Measurements from ENCODE around the gene SYT15B. TPM values are rescaled to one million over a fixed set of nuclear protein-coding genes. Genes with fewer than 3 reads are reported as not detected.
"Not testable (repeated sequence)": the region's sequence is repeated elsewhere in the genome, so short reads cannot be mapped to it uniquely, and the experiment has no call there.

The SYT15B gene
- total and polyA plus RNA-seq, 2 experiments from 2014 or later, result 1.8 to 1.9 TPM

GRCh38 chr10:47765232-47765631 lies 1.8 kb upstream of the SYT15B start:
- H3K36me3 ChIP-seq (ENCODE audit: low read depth); in situ Hi-C loops (cut with MboI); H3F3A ChIP-seq (ENCODE audit: insufficient read depth); H3K4me2 ChIP-seq (ENCODE audit: unreplicated experiment); H3K27me3 ChIP-seq (replicated peaks; ENCODE audit: insufficient read depth); H3K79me2 ChIP-seq (ENCODE audit: insufficient read depth); H3K27ac ChIP-seq; H2AFZ ChIP-seq; H3K9me2 ChIP-seq (ENCODE audit: insufficient read depth); H3K9ac ChIP-seq; DNase-seq; H3K4me3 ChIP-seq; H3K9me3 ChIP-seq (ENCODE audit: low read depth); H3K4me1 ChIP-seq (ENCODE audit: insufficient read depth); H4K20me1 ChIP-seq (ENCODE audit: insufficient read depth): not testable (repeated sequence)
- 90 to 100% methylated on average over 2 to 3 of the region's 4 CpGs for WGBS, 2 experiments (ENCODE audit: low coverage in 1 of 2, low lambda C conversion rate in 2 of 2, missing lambda C conversion rate in 2 of 2)

GRCh38 chr10:47762674-47763553 lies 478 bp downstream of the SYT15B start:
- H3K27ac ChIP-seq; DNase-seq; H3K4me3 ChIP-seq; H3K9me3 ChIP-seq (ENCODE audit: low read depth); H3K9ac ChIP-seq; H3K9me2 ChIP-seq (ENCODE audit: insufficient read depth); H2AFZ ChIP-seq; H3K36me3 ChIP-seq (ENCODE audit: low read depth); H3K79me2 ChIP-seq (ENCODE audit: insufficient read depth); H3F3A ChIP-seq (ENCODE audit: insufficient read depth); H3K27me3 ChIP-seq (replicated peaks; ENCODE audit: insufficient read depth); H3K4me1 ChIP-seq (ENCODE audit: insufficient read depth); H3K4me2 ChIP-seq (ENCODE audit: unreplicated experiment); in situ Hi-C loops (cut with MboI); H4K20me1 ChIP-seq (ENCODE audit: insufficient read depth): not testable (repeated sequence)
- 2 to 3% methylated on average over 21 to 42 of the region's 80 CpGs for WGBS, 2 experiments (ENCODE audit: low coverage in 1 of 2, low lambda C conversion rate in 2 of 2, missing lambda C conversion rate in 2 of 2)

DNA sequence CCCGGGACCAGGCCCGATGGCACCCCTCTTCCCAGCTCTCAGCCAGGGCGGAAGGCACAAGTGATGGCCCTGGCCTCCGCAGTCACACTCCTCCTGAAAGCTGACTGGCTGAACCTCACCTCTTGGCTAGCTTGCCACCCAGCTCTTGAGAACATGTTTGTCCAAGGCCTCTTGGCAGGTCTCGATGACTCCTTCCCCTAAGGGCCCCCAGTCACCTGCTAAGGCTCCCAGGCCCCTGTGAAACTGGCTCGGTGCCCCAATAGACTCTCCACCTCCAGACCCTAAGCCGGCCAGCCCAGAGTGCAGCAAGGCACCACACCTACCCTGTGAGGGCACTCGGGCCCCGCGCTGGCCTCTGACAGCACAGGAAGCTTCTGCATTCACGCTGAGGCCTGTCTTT lies 4.5 kb downstream of the SYT15B start:
- H3K27ac ChIP-seq; H4K20me1 ChIP-seq (ENCODE audit: insufficient read depth); H3K4me3 ChIP-seq; H3K4me1 ChIP-seq (ENCODE audit: insufficient read depth); H2AFZ ChIP-seq; H3K4me2 ChIP-seq (ENCODE audit: unreplicated experiment); H3K9ac ChIP-seq; DNase-seq; H3F3A ChIP-seq (ENCODE audit: insufficient read depth); H3K9me2 ChIP-seq (ENCODE audit: insufficient read depth); H3K36me3 ChIP-seq (ENCODE audit: low read depth); H3K79me2 ChIP-seq (ENCODE audit: insufficient read depth); in situ Hi-C loops (cut with MboI); H3K27me3 ChIP-seq (replicated peaks; ENCODE audit: insufficient read depth); H3K9me3 ChIP-seq (ENCODE audit: low read depth): not testable (repeated sequence)
- WGBS, 2 experiments (ENCODE audit: low coverage in 1 of 2, low lambda C conversion rate in 2 of 2, missing lambda C conversion rate in 2 of 2), result no CpG with 5 or more reads among the region's 11 CpGs

- H2AFZ ChIP-seq; H3K4me2 ChIP-seq (ENCODE audit: unreplicated experiment); H3K27ac ChIP-seq; in situ Hi-C loops (cut with MboI); H3K4me3 ChIP-seq; H3F3A ChIP-seq (ENCODE audit: insufficient read depth); H3K79me2 ChIP-seq (ENCODE audit: insufficient read depth); H3K9ac ChIP-seq; H4K20me1 ChIP-seq (ENCODE audit: insufficient read depth); H3K27me3 ChIP-seq (replicated peaks; ENCODE audit: insufficient read depth); H3K36me3 ChIP-seq (ENCODE audit: low read depth); H3K9me2 ChIP-seq (ENCODE audit: insufficient read depth); DNase-seq; H3K9me3 ChIP-seq (ENCODE audit: low read depth); H3K4me1 ChIP-seq (ENCODE audit: insufficient read depth): not testable (repeated sequence)
- no CpG with 5 or more reads among the region's 13 CpGs for WGBS, 2 experiments (ENCODE audit: low coverage in 1 of 2, low lambda C conversion rate in 2 of 2, missing lambda C conversion rate in 2 of 2)
Measured at GRCh38 chr10:47756169-47756568, 7.2 kb downstream of the SYT15B start.

DNA sequence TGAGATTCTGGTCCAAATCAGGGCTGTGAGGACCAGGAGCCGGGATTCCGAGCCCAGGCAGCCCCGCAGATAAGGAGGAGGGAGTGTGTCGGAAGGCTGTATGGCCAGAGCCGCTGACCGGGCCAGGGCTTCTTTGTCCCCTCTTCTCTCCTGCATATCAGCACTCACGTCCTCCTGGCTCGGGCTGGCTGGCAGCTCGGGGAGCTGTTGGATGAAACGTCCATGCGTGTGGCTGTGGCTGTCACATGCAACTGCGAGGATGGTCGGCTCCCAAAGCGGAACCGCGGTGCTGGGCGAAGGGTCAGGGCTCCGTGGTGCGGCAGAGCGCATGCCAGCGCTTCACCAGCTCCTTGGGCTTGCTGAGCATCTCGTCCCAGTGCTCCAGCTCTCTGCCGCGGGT lies 9.5 kb downstream of the SYT15B start:
- H2AFZ ChIP-seq; H3K4me3 ChIP-seq; DNase-seq; in situ Hi-C loops (cut with MboI); H3K36me3 ChIP-seq (ENCODE audit: low read depth); H3K9me3 ChIP-seq (ENCODE audit: low read depth); H3K79me2 ChIP-seq (ENCODE audit: insufficient read depth); H4K20me1 ChIP-seq (ENCODE audit: insufficient read depth); H3K4me1 ChIP-seq (ENCODE audit: insufficient read depth); H3K9me2 ChIP-seq (ENCODE audit: insufficient read depth); H3K4me2 ChIP-seq (ENCODE audit: unreplicated experiment); H3K27ac ChIP-seq; H3K9ac ChIP-seq; H3K27me3 ChIP-seq (replicated peaks; ENCODE audit: insufficient read depth); H3F3A ChIP-seq (ENCODE audit: insufficient read depth): not testable (repeated sequence)
- no CpG with 5 or more reads among the region's 24 CpGs for WGBS, 2 experiments (ENCODE audit: low coverage in 1 of 2, low lambda C conversion rate in 2 of 2, missing lambda C conversion rate in 2 of 2)

DNA sequence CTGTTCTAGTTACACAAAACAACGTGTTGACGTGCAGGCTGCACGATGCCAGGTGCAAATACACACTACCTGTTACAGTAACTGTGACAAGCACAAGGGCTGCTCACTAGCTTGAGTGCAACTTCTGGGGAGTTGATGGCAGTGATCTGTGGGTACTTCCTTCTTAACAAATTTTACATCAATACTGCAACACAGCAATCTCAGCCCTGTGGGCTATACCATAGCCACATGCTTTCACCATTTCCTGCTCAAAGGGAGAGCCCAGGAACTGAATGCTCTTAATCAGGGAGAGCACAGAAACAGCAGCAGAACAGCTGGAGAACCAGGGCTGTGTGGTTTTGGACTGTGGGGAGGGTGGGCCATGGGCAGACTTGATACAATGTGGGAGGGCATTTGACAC lies 10.2 kb downstream of the SYT15B start:
- H2AFZ ChIP-seq; H3K9me3 ChIP-seq (ENCODE audit: low read depth); H3K27me3 ChIP-seq (replicated peaks; ENCODE audit: insufficient read depth); H3K9ac ChIP-seq; H3K79me2 ChIP-seq (ENCODE audit: insufficient read depth); DNase-seq; H3K9me2 ChIP-seq (ENCODE audit: insufficient read depth); H3F3A ChIP-seq (ENCODE audit: insufficient read depth); H3K4me1 ChIP-seq (ENCODE audit: insufficient read depth); in situ Hi-C loops (cut with MboI); H4K20me1 ChIP-seq (ENCODE audit: insufficient read depth); H3K4me3 ChIP-seq; H3K36me3 ChIP-seq (ENCODE audit: low read depth); H3K4me2 ChIP-seq (ENCODE audit: unreplicated experiment); H3K27ac ChIP-seq: not testable (repeated sequence)
- WGBS, 2 experiments (ENCODE audit: low coverage in 1 of 2, low lambda C conversion rate in 2 of 2, missing lambda C conversion rate in 2 of 2), result 96% methylated on average over 3 of the region's 3 CpGs; no CpG with 5 or more reads in 1 of the 2 experiments

GRCh38 chr10:47751821-47752220 lies 11.6 kb downstream of the SYT15B start:
- H3K4me2 ChIP-seq (ENCODE audit: unreplicated experiment); H3K36me3 ChIP-seq (ENCODE audit: low read depth); H3K9me2 ChIP-seq (ENCODE audit: insufficient read depth); H3K9me3 ChIP-seq (ENCODE audit: low read depth); H3K4me3 ChIP-seq; DNase-seq; H3K9ac ChIP-seq; H4K20me1 ChIP-seq (ENCODE audit: insufficient read depth); H3K27me3 ChIP-seq (replicated peaks; ENCODE audit: insufficient read depth); in situ Hi-C loops (cut with MboI); H3K4me1 ChIP-seq (ENCODE audit: insufficient read depth); H3F3A ChIP-seq (ENCODE audit: insufficient read depth); H3K79me2 ChIP-seq (ENCODE audit: insufficient read depth); H2AFZ ChIP-seq; H3K27ac ChIP-seq: not testable (repeated sequence)
- no CpG with 5 or more reads among the region's 3 CpGs for WGBS, 2 experiments (ENCODE audit: low coverage in 1 of 2, low lambda C conversion rate in 2 of 2, missing lambda C conversion rate in 2 of 2)

All from GM23248 (cell line).